Measurements from ENCODE around the gene USP34.
"Not testable (repeated sequence)": the region's sequence is repeated elsewhere in the genome, so short reads cannot be mapped to it uniquely, and the experiment has no call there.

Gene USP34

DNA sequence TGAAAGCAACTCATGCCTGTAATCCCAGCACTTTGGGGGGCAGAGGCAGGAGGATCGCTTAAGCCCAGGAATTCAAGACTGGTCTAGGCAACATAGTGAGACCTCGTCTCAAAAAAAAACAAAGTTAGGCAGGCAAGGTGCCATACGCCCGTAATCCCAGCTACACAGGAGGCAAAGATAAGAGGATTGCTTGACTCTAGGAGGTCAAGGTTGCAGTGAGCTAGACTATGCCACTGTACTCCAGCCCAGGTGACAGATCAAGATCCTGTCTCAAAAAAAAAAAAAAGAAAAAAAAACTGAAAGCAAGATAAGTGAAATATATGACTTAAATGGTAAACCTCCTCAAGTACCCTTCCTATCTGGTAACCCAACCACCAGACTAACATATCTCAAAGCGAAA is 59.8 kb downstream of the USP34 start:
- Histone ChIP-seq H3K27me3 (ENCODE audit: control insufficient read depth in 2 of 2, insufficient read depth in 2 of 2, low read length in 2 of 2) (no peaks in the 10 kb centered on the region), H3K27ac (ENCODE audit: low read depth in 2 of 2, low read length in 2 of 2) (no peak overlapping the region), H3K36me3 (ENCODE audit: control insufficient read depth in 2 of 2, insufficient read depth in 2 of 2, low read length in 2 of 2) (peaks cover 0 to 3% of the 10 kb centered on the region in 2 donors), H3K9me3 (ENCODE audit: control insufficient read depth in 2 of 2, low read length in 2 of 2) (no peaks in the 10 kb centered on the region), H3K9ac (ENCODE audit: low read depth in 1 of 2, low read length in 2 of 2) (no peak overlapping the region), H3K4me1 (ENCODE audit: control insufficient read depth in 2 of 2, insufficient read depth in 2 of 2, low read length in 2 of 2) (no peaks in the 10 kb centered on the region), H3K4me3 (ENCODE audit: low read length in 2 of 2) (no peak overlapping the region)

DNA sequence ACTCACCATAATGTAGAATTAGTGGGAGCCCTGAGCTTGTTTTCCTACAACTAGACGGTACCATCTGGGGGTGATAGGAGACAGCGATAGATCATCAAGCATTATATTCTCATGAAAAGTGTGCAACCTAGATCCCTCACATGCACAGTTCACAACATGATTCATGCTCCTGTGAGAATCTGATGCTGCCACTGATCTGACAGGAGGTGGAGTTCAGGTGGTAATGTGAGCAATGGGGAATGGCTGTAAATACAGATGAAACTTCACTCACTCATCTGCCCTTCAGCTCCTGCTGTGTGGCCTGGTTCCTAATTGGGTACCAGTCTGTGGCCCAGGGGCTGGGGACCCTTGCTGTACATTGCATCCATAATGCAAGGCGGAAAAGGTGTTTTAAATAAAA is 60.7 kb downstream of the USP34 start:
- peaks cover 0 to 11% of the 10 kb centered on the region in 2 donors for H3K36me3 ChIP-seq (ENCODE audit: control insufficient read depth in 2 of 2, insufficient read depth in 2 of 2, low read length in 2 of 2)
- no peak overlapping the region for H3K9ac ChIP-seq (ENCODE audit: low read depth in 1 of 2, low read length in 2 of 2)
- H3K4me3 ChIP-seq (ENCODE audit: low read length in 2 of 2), result no peak overlapping the region
- H3K27me3 ChIP-seq (ENCODE audit: control insufficient read depth in 2 of 2, insufficient read depth in 2 of 2, low read length in 2 of 2), result no peaks in the 10 kb centered on the region
- no peak overlapping the region for H3K27ac ChIP-seq (ENCODE audit: low read depth in 2 of 2, low read length in 2 of 2)
- H3K9me3 ChIP-seq (ENCODE audit: control insufficient read depth in 2 of 2, low read length in 2 of 2), result no peaks in the 10 kb centered on the region
- no peaks in the 10 kb centered on the region for H3K4me1 ChIP-seq (ENCODE audit: control insufficient read depth in 2 of 2, insufficient read depth in 2 of 2, low read length in 2 of 2)

DNA sequence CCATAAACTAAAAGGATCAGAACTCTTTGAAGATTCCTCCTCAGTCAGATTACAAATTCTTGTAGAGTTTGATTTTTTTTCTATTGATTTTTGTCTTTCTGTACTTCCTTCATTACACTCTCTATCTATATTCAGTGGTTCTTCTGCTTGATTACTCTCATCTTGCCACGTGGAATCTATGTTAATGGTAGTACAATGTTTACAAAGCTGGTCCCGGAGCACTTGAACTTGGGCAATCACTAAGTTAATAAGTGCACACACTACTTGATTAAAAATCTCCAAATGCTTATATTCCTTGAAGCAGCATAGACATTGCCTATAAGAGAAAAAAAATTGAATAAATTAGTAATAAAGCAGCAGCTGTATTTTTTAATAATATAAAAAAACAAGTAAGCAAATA is 65.1 kb downstream of the USP34 start:
- H3K4me1 ChIP-seq (ENCODE audit: control insufficient read depth in 2 of 2, insufficient read depth in 2 of 2, low read length in 2 of 2), result no peaks in the 10 kb centered on the region
- H3K9ac ChIP-seq (ENCODE audit: low read depth in 1 of 2, low read length in 2 of 2), result no peak overlapping the region
- H3K27ac ChIP-seq (ENCODE audit: low read depth in 2 of 2, low read length in 2 of 2), result no peak overlapping the region
- peaks cover 0 to 14% of the 10 kb centered on the region in 2 donors for H3K36me3 ChIP-seq (ENCODE audit: control insufficient read depth in 2 of 2, insufficient read depth in 2 of 2, low read length in 2 of 2)
- no peaks in the 10 kb centered on the region for H3K9me3 ChIP-seq (ENCODE audit: control insufficient read depth in 2 of 2, low read length in 2 of 2)
- no peaks in the 10 kb centered on the region for H3K27me3 ChIP-seq (ENCODE audit: control insufficient read depth in 2 of 2, insufficient read depth in 2 of 2, low read length in 2 of 2)
- H3K4me3 ChIP-seq (ENCODE audit: low read length in 2 of 2), result no peak overlapping the region

DNA sequence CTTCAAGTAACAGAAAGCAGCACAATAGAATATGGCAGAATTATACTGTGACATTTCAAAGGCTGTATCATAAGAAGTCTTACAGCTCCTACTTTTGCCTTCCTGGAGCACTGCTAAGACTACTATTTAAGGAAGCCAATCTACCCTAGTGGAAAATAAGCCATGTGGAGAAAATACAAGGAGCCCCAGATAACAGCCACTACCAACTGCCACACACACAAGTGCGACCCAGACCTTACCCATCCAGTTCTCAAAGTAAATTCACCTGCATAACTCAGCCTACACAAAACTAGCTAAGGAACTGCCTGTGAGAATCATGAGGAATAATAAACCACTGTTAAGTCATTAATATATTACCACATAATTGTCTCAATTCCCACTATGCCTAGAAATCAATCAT is 66.4 kb downstream of the USP34 start:
- no peaks in the 10 kb centered on the region for H3K9me3 ChIP-seq (ENCODE audit: control insufficient read depth in 2 of 2, low read length in 2 of 2)
- no peaks in the 10 kb centered on the region for H3K27me3 ChIP-seq (ENCODE audit: control insufficient read depth in 2 of 2, insufficient read depth in 2 of 2, low read length in 2 of 2)
- H3K27ac ChIP-seq (ENCODE audit: low read depth in 2 of 2, low read length in 2 of 2), result no peak overlapping the region
- H3K4me3 ChIP-seq (ENCODE audit: low read length in 2 of 2), result no peak overlapping the region
- no peaks in the 10 kb centered on the region for H3K4me1 ChIP-seq (ENCODE audit: control insufficient read depth in 2 of 2, insufficient read depth in 2 of 2, low read length in 2 of 2)
- H3K9ac ChIP-seq (ENCODE audit: low read depth in 1 of 2, low read length in 2 of 2), result no peak overlapping the region
- H3K36me3 ChIP-seq (ENCODE audit: control insufficient read depth in 2 of 2, insufficient read depth in 2 of 2, low read length in 2 of 2), result peaks cover 0 to 10% of the 10 kb centered on the region in 2 donors

DNA sequence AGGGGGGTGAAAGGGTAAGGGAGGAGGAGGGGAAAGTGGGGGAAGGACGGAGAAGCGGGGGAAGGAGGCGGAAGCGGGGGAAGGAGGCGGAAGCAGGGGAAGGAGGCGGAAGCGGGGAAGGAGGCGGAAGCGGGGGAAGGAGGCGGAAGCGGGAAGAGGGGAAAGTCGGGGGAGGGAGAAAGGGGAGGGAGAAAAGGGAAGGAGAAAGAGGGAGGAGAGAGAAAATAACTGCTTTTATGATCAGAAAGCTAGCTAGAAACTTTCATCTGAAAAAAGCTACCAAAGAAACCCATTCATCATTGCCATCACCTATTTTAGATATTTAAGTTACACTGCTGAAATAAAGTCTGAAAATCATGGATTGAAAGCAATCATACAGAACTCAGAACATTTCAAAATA is 72.5 kb downstream of the USP34 start:
- Histone ChIP-seq H3K36me3 (ENCODE audit: control insufficient read depth in 2 of 2, insufficient read depth in 2 of 2, low read length in 2 of 2) (peaks cover 0 to 8% of the 10 kb centered on the region in 2 donors), H3K9ac (ENCODE audit: low read depth in 1 of 2, low read length in 2 of 2) (no peak overlapping the region), H3K9me3 (ENCODE audit: control insufficient read depth in 2 of 2, low read length in 2 of 2) (no peaks in the 10 kb centered on the region), H3K27me3 (ENCODE audit: control insufficient read depth in 2 of 2, insufficient read depth in 2 of 2, low read length in 2 of 2) (no peaks in the 10 kb centered on the region), H3K4me1 (ENCODE audit: control insufficient read depth in 2 of 2, insufficient read depth in 2 of 2, low read length in 2 of 2) (no peaks in the 10 kb centered on the region), H3K27ac (ENCODE audit: low read depth in 2 of 2, low read length in 2 of 2) (no peak overlapping the region), H3K4me3 (ENCODE audit: low read length in 2 of 2) (no peak overlapping the region)

DNA sequence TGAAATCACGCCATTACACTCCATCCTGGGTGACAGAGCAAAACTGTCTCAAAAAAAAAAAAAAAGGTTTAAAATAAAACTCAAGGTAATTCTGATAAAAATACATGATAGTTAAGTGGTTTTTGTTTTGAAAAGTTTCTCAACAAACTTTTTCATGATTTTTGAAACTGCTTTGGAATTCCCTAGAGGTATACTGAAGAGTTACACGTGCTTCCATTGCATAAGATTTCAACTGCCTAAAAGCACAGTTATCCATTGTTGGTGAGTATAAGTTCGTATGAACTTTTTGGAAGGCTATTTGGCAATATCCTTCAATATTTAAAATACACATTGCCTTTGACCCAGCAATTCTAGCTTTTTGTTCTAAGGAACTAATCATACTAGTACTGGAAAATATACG is 74.9 kb downstream of the USP34 start:
- Histone ChIP-seq H3K36me3 (ENCODE audit: control insufficient read depth in 2 of 2, insufficient read depth in 2 of 2, low read length in 2 of 2) (peaks cover 0 to 15% of the 10 kb centered on the region in 2 donors), H3K27ac (ENCODE audit: low read depth in 2 of 2, low read length in 2 of 2) (no peak overlapping the region)

DNA sequence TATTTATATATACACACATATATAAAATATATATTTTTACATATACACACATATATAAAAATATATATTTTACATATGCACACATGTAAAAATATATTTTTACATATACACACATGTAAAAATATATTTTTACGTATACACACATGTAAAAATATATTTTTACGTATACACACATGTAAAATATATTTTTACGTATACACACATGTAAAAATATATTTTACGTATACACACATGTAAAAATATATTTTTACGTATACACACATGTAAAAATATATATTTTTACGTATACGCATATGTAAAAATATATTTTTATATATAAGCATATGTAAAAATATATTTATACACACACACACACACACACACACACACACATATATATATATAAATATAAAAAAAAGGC is 83.3 kb downstream of the USP34 start:
- not testable (repeated sequence) for H3K9ac ChIP-seq (ENCODE audit: low read depth in 1 of 2, low read length in 2 of 2); H3K27ac ChIP-seq (ENCODE audit: low read depth in 2 of 2, low read length in 2 of 2); H3K4me3 ChIP-seq (ENCODE audit: low read length in 2 of 2); H3K36me3 ChIP-seq (ENCODE audit: control insufficient read depth in 2 of 2, insufficient read depth in 2 of 2, low read length in 2 of 2); H3K4me1 ChIP-seq (ENCODE audit: control insufficient read depth in 2 of 2, insufficient read depth in 2 of 2, low read length in 2 of 2); H3K9me3 ChIP-seq (ENCODE audit: control insufficient read depth in 2 of 2, low read length in 2 of 2); H3K27me3 ChIP-seq (ENCODE audit: control insufficient read depth in 2 of 2, insufficient read depth in 2 of 2, low read length in 2 of 2)

More for the DNA sequence above, 74.9 kb downstream of the USP34 start:
- Histone ChIP-seq H3K27me3 (ENCODE audit: control insufficient read depth in 2 of 2, insufficient read depth in 2 of 2, low read length in 2 of 2) (no peaks in the 10 kb centered on the region), H3K9ac (ENCODE audit: low read depth in 1 of 2, low read length in 2 of 2) (no peak overlapping the region), H3K9me3 (ENCODE audit: control insufficient read depth in 2 of 2, low read length in 2 of 2) (no peaks in the 10 kb centered on the region), H3K4me3 (ENCODE audit: low read length in 2 of 2) (no peak overlapping the region), H3K4me1 (ENCODE audit: control insufficient read depth in 2 of 2, insufficient read depth in 2 of 2, low read length in 2 of 2) (no peaks in the 10 kb centered on the region)

DNA sequence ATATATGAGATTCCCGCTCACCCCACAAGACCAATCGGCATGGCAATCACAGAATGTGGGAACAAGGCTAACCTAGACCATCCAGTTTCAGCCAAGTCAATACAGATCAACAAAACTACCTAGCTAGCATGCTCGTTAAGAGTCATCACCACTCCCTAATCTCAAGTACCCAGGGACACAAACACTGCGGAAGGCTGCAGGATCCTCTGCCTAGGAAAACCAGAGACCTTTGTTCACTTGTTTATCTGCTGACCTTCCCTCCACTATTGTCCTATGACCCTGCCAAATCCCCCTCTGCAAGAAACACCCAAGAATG is 90.0 kb downstream of the USP34 start:
- H3K4me3 ChIP-seq (ENCODE audit: low read length in 2 of 2); H3K9me3 ChIP-seq (ENCODE audit: control insufficient read depth in 2 of 2, low read length in 2 of 2); H3K9ac ChIP-seq (ENCODE audit: low read depth in 1 of 2, low read length in 2 of 2); H3K4me1 ChIP-seq (ENCODE audit: control insufficient read depth in 2 of 2, insufficient read depth in 2 of 2, low read length in 2 of 2); H3K27ac ChIP-seq (ENCODE audit: low read depth in 2 of 2, low read length in 2 of 2); H3K27me3 ChIP-seq (ENCODE audit: control insufficient read depth in 2 of 2, insufficient read depth in 2 of 2, low read length in 2 of 2): not testable (repeated sequence)
- H3K36me3 ChIP-seq (ENCODE audit: control insufficient read depth in 2 of 2, insufficient read depth in 2 of 2, low read length in 2 of 2), result peaks cover 29 to 30% of the 10 kb centered on the region in 2 donors

DNA sequence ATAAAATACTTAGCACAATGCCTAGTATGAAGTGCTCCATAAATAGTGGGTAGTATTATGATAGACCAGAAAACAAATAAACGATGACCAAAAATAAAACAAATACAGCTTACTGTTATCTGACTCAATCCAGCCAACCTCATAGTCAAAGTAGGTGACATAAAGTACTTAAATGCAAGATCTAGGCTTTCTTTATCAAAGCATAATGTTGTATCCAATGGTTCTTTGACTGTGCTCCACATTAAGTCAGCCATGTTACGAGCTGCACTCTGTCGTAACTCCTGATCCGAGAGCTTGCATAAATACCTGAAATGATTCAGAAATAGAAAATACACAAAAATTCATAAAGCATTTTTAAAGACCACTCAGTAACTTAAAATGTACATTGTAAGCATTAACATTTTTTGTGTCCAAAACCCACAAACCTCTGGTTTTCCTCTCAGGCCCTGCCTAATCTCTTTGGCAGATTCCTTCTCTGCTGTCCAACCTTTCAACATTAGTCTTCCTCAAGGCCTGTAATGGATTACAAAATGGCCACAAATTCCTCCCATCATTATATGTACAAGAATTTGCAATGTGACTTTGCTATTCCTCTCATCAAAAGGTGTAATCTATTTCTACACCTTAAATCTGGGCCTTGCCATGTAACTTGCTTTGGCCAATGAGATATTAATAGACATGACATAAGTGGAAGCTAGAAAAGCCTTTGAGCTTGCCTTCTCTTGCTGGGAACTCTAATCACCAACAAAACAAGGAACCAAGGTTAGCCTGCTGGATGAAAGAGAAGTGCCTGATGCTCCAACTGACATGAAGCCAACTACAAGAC is 90.6 kb downstream of the USP34 start:
- Histone ChIP-seq H3K27ac (ENCODE audit: low read depth in 2 of 2, low read length in 2 of 2) (no peak overlapping the region), H3K4me3 (ENCODE audit: low read length in 2 of 2) (no peak overlapping the region)

DNA sequence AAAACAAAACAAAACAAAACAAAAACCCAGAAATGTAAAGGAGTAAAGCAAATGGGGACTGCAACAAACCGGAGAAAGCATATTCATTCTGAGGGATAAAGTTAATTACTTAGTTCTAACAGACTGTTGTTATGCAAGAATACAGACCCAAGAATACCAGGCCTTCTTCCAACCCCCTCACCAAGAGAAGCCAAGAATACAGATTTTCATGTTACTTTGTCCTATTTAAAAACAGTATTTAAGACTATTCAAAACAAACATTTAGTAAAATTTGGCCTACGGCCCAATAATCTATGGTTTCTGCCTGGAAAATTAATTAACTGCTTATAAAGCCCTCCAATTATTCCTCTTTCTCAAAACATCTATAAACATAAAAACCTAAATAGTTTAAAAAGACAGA is 91.4 kb downstream of the USP34 start:
- Histone ChIP-seq H3K27ac (ENCODE audit: low read depth in 2 of 2, low read length in 2 of 2) (no peak overlapping the region), H3K36me3 (ENCODE audit: control insufficient read depth in 2 of 2, insufficient read depth in 2 of 2, low read length in 2 of 2) (peaks cover 29 to 35% of the 10 kb centered on the region in 2 donors), H3K27me3 (ENCODE audit: control insufficient read depth in 2 of 2, insufficient read depth in 2 of 2, low read length in 2 of 2) (no peaks in the 10 kb centered on the region)

More for the DNA sequence above, 90.6 kb downstream of the USP34 start:
- Histone ChIP-seq H3K4me1 (ENCODE audit: control insufficient read depth in 2 of 2, insufficient read depth in 2 of 2, low read length in 2 of 2) (no peaks in the 10 kb centered on the region), H3K36me3 (ENCODE audit: control insufficient read depth in 2 of 2, insufficient read depth in 2 of 2, low read length in 2 of 2) (peaks cover 29 to 30% of the 10 kb centered on the region in 2 donors), H3K9ac (ENCODE audit: low read depth in 1 of 2, low read length in 2 of 2) (no peak overlapping the region), H3K9me3 (ENCODE audit: control insufficient read depth in 2 of 2, low read length in 2 of 2) (no peaks in the 10 kb centered on the region), H3K27me3 (ENCODE audit: control insufficient read depth in 2 of 2, insufficient read depth in 2 of 2, low read length in 2 of 2) (no peaks in the 10 kb centered on the region)

More for the DNA sequence above, 91.4 kb downstream of the USP34 start:
- Histone ChIP-seq H3K9me3 (ENCODE audit: control insufficient read depth in 2 of 2, low read length in 2 of 2) (no peaks in the 10 kb centered on the region), H3K4me3 (ENCODE audit: low read length in 2 of 2) (no peak overlapping the region), H3K4me1 (ENCODE audit: control insufficient read depth in 2 of 2, insufficient read depth in 2 of 2, low read length in 2 of 2) (no peaks in the 10 kb centered on the region), H3K9ac (ENCODE audit: low read depth in 1 of 2, low read length in 2 of 2) (no peak overlapping the region)
